ENCODE measurements around the gene NPIPA1. TPM values are rescaled to one million over a fixed set of nuclear protein-coding genes. Genes with fewer than 3 reads are reported as not detected.

The NPIPA1 gene
- total and polyA plus RNA-seq, 2 of the 13 experiments (the other 11 are each of a cell fraction or from before 2014, with no cell fraction given), result 75.9 to 183 TPM

DNA sequence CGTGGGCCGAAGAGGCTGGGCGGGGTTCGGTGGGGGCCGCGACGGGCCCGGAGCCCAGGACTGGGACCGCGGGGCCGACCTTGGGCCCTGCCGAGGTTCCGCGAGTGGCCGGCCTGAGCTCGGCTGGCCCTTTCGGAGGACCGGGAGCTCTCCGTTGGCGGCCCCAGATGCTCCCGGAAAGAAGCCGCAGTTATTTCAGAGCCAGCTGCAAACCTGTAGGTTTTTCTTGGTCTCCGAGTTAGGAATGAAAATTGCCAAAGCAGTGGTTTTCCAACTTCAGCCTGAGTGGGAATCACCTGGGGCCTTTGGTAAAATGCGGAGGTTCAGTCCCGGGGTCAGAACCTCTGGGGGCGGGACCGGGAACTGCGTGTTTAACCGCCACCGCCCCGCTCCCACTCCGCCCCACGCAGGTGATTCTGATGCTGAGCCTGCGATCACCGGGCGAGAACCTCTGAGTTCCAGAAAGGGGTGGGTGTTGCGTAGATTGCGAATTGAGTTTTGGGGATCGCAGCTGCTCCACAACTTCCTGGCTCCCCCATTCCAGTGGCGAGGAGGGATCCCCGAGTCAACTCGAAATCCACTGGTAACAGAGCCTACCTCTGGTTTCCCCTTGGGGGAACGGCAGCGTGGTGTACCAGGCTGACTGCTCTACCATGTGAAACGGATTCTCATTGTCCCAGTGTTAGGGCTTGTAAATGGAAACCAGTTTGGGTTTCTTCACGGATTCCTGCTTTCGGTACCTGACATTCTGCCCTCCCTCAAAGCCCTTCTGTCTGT is 38.4 kb downstream of the NPIPA1 start (continued):
- TF ChIP-seq MXD4 (CRISPR knock-in tag; IDR thresholded peaks at IDR 0.05) (0 out of 2 replicates have a peak, but pooled peaks have one; percentile 39), ASH2L (IDR thresholded peaks at IDR 0.05; ENCODE audit: insufficient read length, low read depth, low read length) (peak; percentile 17), MED1 (CRISPR knock-in tag; IDR thresholded peaks at IDR 0.05) (peak; percentile 2), ZNF709 (CRISPR knock-in tag; IDR thresholded peaks at IDR 0.05) (0 out of 2 replicates have a peak, but pooled peaks have one; percentile 17), TBX2 (CRISPR knock-in tag; IDR thresholded peaks at IDR 0.05; ENCODE audit: borderline replicate concordance) (peak; percentile 36; the same call in 1 of the 2 replicates), ZNF232 (CRISPR knock-in tag; IDR thresholded peaks at IDR 0.05; ENCODE audit: borderline replicate concordance) (0 out of 2 replicates have a peak, but pooled peaks have one; percentile 33), ZNF557 (CRISPR knock-in tag; IDR thresholded peaks at IDR 0.05) (0 out of 2 replicates have a peak, but pooled peaks have one; percentile 65), KMT2A (CRISPR knock-in tag; IDR thresholded peaks at IDR 0.05) (peak; percentile 21; the same call in 1 of the 2 replicates), ZFY (CRISPR knock-in tag; IDR thresholded peaks at IDR 0.05) (peak; percentile 42), HNRNPLL (IDR thresholded peaks at IDR 0.05; ENCODE audit: low read depth, low read length, poor library complexity, severe bottlenecking) (peak; percentile 55), ZNF878 (CRISPR knock-in tag; IDR thresholded peaks at IDR 0.05) (0 out of 2 replicates have a peak, but pooled peaks have one; percentile 6), PRMT3 (CRISPR knock-in tag; IDR thresholded peaks at IDR 0.05; ENCODE audit: borderline replicate concordance, low read depth) (peak; percentile 90; the same call in 1 of the 2 replicates)
